NCI-H2196 (cell line): ENCODE data around the gene TAS2R3.
"Not testable (repeated sequence)": the region's sequence is repeated elsewhere in the genome, so short reads cannot be mapped to it uniquely, and the experiment has no call there.

Experiments
- DNase-seq: peaks from one replicate; lab custom pipeline; 2025; ENCODE audit not compliant: unreplicated experiment; lab: John Stamatoyannopoulos, UW

Gene TAS2R3

DNA sequence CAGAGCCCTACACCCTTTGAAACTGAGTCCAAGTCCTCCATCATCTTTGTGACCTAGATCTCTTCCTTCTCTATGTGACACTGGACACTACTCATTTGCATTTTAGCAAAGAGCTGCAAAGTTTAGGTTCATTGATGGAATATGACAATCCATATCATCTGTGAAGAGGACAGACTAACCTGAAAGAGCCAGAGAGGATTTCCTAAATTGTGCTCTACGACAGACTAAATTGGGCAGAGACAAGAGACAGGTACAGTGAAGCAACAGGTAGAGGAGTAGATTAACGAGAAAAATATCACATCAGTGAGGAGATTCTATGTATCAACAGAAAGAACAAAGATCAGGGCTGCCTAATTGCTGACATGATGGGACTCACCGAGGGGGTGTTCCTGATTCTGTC lies at the start of gene TAS2R3:
Gene TAS2R3, plus strand, starts transcription at position 301 of the 400 bp plus-strand sequence. Its CDS starts 62 bp downstream, at position 363.
- no peak for DNase-seq

DNA sequence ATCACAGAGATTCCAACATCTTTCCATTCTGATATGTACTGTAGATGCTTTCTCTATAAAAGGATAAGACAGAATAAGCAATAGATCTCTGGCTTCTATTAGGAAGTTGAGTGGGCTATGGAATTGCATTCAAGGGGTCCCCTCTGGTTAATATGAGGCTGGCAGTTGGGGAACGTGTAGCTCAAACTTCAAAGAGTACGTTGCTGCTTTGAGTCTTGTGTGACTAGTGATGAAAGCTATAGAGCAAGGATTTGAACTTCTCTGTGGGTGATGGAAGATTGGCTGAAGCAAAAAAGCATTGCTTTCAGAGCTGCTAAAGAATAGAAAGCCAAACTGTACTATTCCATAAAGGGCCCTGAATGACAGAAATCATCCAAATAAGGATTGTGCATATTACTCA lies 49.3 kb upstream of the TAS2R3 start:
- no peak for DNase-seq

DNA sequence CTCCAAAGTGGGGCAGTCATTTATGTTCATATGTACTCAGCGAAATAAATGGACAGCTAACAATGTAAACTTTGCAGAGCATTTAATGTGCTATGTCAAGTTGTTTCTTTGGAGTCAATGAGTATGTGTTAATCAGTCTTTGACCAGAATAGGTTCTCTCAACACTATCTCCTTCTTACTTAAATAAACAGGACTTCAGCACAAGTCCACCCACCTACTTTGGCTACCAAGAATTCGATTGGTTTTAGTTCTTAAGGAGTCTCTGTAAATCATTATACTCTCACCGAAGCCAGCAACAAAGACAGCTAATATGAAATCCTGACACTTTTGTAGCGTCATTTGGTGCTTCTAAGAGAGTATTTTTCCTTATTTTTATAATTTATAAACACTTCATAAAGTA lies 48.9 kb upstream of the TAS2R3 start:
- DNase-seq: no peak

GRCh38 chr7:141715794-141716689 lies 47.9 kb upstream of the TAS2R3 start:
- no peak for DNase-seq

- no peak for DNase-seq
Measured at GRCh38 chr7:141717450-141717849, 46.4 kb upstream of the TAS2R3 start.

GRCh38 chr7:141722529-141722928 lies 41.4 kb upstream of the TAS2R3 start:
- no peak for DNase-seq

DNA sequence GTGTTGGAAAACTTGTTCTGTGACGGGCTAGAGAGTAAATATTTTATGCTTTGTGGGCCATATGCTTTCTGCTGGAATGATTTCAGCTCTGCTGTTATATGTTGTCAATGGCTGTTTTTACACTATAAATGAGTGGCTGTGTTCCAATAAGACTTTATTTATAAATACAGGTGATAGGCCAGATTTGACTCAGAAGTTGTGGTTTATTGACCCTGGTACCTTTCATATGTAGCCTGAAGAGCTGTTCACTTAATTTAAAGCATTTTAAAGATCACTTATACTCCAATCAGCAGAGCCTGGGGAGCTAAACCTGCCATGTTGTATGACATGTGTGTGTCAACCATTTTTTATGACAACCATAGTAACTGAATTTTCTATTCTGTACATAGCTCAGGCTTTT lies 34.9 kb upstream of the TAS2R3 start:
- DNase-seq: no peak

- DNase-seq: no peak
Measured at GRCh38 chr7:141731476-141732149, 32.3 kb upstream of the TAS2R3 start.

DNA sequence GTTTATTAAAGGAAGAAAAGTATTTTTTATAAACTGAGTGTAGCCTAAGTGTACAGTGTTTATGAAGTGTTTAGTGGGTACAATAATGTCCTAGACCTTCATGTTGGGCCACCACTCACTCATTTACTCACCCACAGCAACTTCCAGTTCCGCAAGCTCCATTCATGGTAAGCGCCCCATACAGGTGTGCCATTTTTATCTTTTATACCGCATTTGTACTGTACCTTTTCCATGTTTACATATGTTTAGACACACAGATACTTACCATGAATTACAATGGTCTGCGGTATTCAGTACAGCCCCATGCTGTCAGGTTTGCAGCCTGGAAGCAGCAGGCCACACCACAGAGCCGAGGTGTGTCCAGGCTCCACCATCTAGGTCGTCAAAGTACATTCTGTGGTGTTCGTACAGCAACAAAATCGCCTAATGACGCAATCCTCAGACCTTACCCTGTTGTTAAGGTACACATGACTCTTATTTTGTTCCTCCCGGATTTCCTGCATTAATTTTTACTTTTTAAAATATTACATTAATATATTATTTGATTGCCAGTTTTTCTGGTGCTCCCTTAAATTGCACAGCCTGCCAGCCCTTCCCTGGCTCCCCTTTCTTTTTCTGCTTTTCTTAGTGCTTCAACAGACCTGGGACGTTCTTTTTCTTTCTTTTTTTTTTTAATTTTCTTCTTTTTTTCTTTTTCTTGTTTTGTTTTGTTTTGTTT lies 26.6 kb upstream of the TAS2R3 start:
- DNase-seq: peak; percentile 35

DNA sequence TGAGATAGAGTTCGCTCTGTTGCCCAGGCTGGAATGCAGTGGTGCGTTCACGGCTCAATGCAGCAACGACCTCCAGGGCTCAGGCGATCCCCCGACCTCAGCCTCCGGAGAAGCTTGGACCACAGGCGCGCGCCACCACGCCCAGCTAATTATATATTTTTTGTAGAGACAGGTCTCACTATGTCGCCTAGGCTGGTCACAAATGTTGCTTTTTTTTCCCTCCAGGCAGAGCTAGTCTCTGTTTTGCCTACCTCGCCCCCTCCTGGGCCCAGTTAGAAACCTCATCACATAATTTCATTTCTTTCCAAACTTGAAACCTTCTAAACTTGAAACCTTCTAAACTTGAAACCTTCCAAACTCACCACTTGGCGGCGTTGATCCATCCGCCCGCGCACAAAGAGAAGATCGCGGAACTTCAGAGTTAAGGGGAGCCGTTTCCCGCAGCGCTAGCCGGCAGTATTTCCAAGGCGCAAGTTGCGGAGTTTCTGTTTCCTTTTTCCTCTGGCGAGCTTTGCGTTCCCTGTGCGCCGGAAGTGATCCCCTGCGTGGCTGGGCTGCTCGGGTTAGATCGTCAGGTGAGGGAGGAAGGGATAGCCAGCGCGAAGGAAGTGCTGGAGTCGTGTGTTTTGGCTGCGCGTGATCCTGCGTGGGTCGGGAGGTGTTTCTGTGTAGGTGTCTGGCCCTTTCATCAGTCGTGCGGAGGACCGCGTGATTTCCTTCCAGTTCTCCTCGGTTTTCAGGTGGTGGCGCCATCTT lies 25.9 kb upstream of the TAS2R3 start, which contains the start of gene SSBP1:
Gene SSBP1, plus strand, starts transcription at position 523 of the 756 bp plus-strand sequence. CDS start 809 bp downstream, outside the sequence.
- peak; percentile 97 for DNase-seq

DNA sequence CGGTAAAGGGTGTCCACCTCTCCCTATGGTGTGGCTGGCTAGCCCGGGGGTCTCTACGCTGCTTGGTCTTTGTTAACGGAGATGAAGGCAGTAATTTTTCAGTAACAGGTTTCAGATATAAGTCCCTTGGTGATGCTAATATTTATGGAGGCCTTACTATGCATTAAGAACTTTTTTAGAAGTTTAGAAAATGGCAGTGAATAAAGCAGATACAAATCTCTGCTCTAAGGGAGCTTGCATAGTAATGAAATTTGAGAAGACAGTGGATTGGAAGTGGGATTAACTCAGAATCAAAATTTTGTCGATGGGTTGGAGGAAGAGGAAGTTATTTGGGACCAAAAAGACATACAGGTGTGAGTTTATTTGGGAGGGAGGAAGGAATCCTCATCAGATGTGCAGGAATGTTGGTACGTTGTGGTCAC lies 25.3 kb upstream of the TAS2R3 start:
- DNase-seq: no peak

GRCh38 chr7:141739250-141739649 lies 24.6 kb upstream of the TAS2R3 start:
- DNase-seq: no peak

DNA sequence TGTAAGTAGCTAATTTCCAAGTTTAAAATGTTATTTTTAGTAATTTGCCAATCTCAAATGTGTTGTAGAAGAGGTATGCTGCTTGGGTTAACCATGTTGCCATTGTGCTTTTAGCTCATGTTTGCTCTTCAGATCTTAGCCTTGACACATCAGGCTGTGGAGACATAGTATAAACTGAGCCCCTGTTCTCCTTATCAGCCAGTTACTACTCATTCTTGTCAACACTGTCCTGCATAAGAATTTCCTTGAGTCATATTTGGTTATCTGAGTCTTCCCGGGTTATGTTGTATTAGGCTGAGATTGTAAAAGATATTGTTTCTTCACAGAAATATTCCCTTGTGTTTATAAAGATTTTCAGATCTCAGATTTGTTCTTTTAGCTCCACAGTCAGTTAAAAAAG lies 21.7 kb upstream of the TAS2R3 start:
- no peak for DNase-seq

DNA sequence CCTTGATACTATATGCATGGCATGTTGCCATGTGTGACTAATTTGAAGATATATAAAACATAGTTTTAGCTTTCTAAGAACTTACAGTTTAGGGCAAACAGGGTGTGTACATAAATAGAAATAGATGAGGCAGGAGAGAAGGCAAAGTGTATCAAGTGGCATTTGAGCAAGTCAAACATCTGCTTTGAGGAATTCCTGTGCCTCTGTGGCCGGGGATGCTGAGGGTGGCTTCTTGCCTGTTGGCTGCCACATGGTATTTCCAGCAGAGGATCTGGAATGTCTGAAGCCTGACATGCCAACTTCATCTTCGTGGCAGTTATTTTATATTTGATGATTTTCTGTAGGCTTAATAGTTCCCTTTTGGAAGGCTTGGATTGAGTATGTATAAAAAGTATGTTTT lies 19.8 kb upstream of the TAS2R3 start:
- no peak for DNase-seq

DNA sequence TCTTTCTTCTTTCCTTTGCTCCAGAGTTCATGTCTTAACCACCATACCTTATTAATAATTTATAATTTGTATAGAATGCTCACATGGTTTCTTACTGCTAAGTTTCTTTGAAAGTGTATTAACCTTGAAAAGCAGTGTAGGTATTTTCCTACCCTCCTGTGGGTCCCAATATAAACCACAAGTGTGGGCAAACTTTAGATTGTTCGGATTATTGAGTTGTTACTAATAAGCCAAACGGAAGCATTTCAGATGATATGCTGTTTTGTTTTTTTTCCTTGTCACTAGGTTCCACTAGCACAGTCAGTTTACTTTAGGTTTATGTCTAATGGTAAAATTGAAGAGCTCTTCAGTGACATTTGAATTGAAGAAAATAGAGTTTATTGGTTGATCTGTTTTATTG lies 15.5 kb upstream of the TAS2R3 start:
- no peak for DNase-seq

DNA sequence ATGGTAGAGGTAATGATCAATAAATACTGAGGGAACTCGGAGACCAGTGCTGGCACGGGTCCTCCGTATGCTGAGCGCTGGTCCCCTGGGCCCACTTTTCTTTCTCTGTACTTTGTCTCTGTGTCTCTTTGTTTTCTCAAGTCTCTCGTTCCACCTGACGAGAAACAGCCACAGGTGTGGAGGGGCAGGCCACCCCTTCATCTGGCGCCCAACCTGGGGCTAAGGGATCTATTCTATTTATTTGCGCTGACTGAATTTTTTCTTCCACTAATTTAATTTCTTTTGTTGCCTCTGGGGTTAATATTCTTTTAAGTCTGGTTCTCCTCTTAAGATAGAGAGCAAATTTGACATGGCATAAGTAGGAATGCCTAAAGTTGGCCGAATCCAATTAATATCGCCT lies 12.0 kb upstream of the TAS2R3 start:
- not testable (repeated sequence) for DNase-seq

GRCh38 chr7:141752634-141753033 lies 11.3 kb upstream of the TAS2R3 start:
- peak; percentile 5 for DNase-seq

DNA sequence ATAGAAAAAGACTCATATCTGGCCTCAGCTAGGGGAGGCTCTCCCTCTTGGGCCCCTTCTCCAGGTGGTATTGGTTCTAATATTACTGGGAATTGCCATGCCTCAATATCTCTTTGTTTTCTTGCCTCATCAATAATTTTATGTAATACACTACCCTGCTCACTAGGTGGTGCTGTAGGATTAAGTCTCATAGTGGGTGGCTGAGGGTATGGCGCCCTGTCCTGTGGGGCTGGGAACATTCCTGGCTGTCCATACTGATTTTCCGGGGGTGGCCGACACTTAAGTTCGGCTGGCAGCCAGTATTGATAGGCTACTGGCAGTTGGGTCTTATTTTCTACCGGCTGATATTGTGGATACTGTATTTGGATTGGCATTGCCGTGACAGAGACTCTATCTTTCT lies 9.0 kb upstream of the TAS2R3 start:
- DNase-seq: peak; percentile 25

- DNase-seq: not testable (repeated sequence)
Measured at GRCh38 chr7:141770083-141770583, 6.2 kb downstream of the TAS2R3 start.

DNA sequence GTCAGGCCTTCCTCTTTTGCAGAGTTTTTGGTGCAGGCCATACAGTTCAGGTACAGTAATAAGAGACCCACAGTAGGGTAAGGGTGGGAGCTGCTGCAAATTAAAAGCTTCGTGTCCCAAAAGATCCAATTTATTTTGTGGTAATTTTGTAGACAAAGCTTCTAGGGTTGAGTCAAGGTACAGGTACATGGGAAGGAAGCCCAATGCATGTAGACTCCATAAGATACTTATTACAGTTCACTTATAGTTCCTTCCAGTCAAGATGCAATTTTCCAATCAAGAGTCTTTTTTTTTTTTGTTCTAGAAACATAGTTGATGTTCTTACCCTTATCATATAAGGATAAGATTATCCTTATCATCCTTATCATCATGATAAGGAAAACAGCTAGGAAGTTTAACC lies 12.5 kb downstream of the TAS2R3 start, which contains the start of gene TAS2R4:
Gene TAS2R4, plus strand, starts transcription at position 301 of the 400 bp plus-strand sequence. CDS start 1,815 bp downstream, outside the sequence.
- no peak for DNase-seq
